Activated CD8-positive, alpha-beta T cell treated with anti-CD3 and anti-CD28 coated beads for 36 hours (primary cell): ENCODE measurements around the gene SCFD1. TPM values are rescaled to one million over a fixed set of nuclear protein-coding genes. Genes with fewer than 3 reads are reported as not detected.
A peak's percentile ranks its signal among the peaks of the same experiment; 100 is the strongest.

Experiments used
- ATAC-seq: fragments of 200-7000 bp; cut with Tn5 transposase; one replicate; pipeline ENCODE4 v1.10.0; 2021; ENCODE audit warnings: mild to moderate bottlenecking, moderate library complexity
- CTCF ChIA-PET: fragments of 350-600 bp; sonication (Branson Sonifier 250); formaldehyde crosslinking; loops from one replicate; lab custom pipeline; 2021; ENCODE audit warnings: antibody characterized with exemption; lab: Charles Lee
- POLR2A ChIA-PET: fragments of 350-600 bp; sonication (Branson Sonifier 250); formaldehyde crosslinking; loops from one replicate; lab custom pipeline; 2021; ENCODE audit warnings: antibody characterized with exemption; lab: Charles Lee
- DNase-seq: peaks from one replicate; pipeline ENCODE4 v3.0.0-alpha.2; 2020
- H3K27ac Mint-ChIP-seq: one replicate; pipeline ENCODE4 v1.8.0; 2021; ENCODE audit warnings: mild to moderate bottlenecking, mixed read lengths
- H3K27me3 Mint-ChIP-seq: one replicate; pipeline ENCODE4 v1.8.0; 2021; ENCODE audit warnings: mixed read lengths
- H3K36me3 Mint-ChIP-seq: one replicate; pipeline ENCODE4 v1.8.0; 2021; ENCODE audit warnings: low read depth, mixed read lengths
- H3K4me1 Mint-ChIP-seq: one replicate; pipeline ENCODE4 v1.8.0; 2021; ENCODE audit warnings: low read depth, mixed read lengths
- H3K4me3 Mint-ChIP-seq: one replicate; pipeline ENCODE4 v1.8.0; 2021; ENCODE audit warnings: mild to moderate bottlenecking, moderate library complexity, mixed read lengths
- H3K9me3 Mint-ChIP-seq: one replicate; pipeline ENCODE4 v1.8.0; 2021; ENCODE audit warnings: mixed read lengths
- CTCF ChIP-seq: fragments of 200-600 bp; IDR thresholded peaks from one replicate; pipeline ENCODE4 v1.8.0; 2022; ENCODE audit warnings: antibody characterized with exemption, mild to moderate bottlenecking
- intact Hi-C: fragments of 100-400 bp; cut with micrococcal nuclease; formaldehyde crosslinking; loops from one replicate; pipeline ENCODE4 v1.10.0; 2022
- total RNA-seq, 2 experiments: library from RNA; stranded (reverse); gene quantifications; one replicate each; pipeline ENCODE4 v1.2.3, GENCODE V29; 2021

Gene SCFD1
- total RNA-seq, 2 experiments from 2014 or later: 61.6 to 67.2 TPM

- POLR2A ChIA-PET: no interaction called here
- CTCF ChIA-PET: no interaction called here
- no peak for TF ChIP-seq CTCF
- no peak for ATAC-seq
- intact Hi-C loops: no loop called here
- no peaks in the 10 kb centered on the region for H3K27me3 Mint-ChIP-seq
- no peak overlapping the region for H3K4me3 Mint-ChIP-seq
- DNase-seq: no peak
- no peaks in the 10 kb centered on the region for H3K4me1 Mint-ChIP-seq
- H3K27ac Mint-ChIP-seq: no peak overlapping the region
- peaks cover 9% of the 10 kb centered on the region for H3K36me3 Mint-ChIP-seq
- no peaks in the 10 kb centered on the region for H3K9me3 Mint-ChIP-seq
Observed at GRCh38 chr14:30738978-30739377, 116.9 kb downstream of the SCFD1 start.

- TF ChIP-seq CTCF: no peak
- POLR2A ChIA-PET: no interaction called here
- no peak for ATAC-seq
- no peaks in the 10 kb centered on the region for H3K27me3 Mint-ChIP-seq
- no peaks in the 10 kb centered on the region for H3K4me1 Mint-ChIP-seq
- no peak overlapping the region for H3K27ac Mint-ChIP-seq
- intact Hi-C loops: no loop called here
- CTCF ChIA-PET: interaction anchor here (1.1 kb wide), 1 partner anchor 52 kb away, joined by 3 read pairs; no protein-coding TSS in a partner anchor
- H3K9me3 Mint-ChIP-seq: no peaks in the 10 kb centered on the region
- no peak for DNase-seq
- H3K4me3 Mint-ChIP-seq: no peak overlapping the region
- H3K36me3 Mint-ChIP-seq: no peaks in the 10 kb centered on the region
Observed at GRCh38 chr14:30748343-30748742, 126.2 kb downstream of the SCFD1 start.

- Mint-ChIP-seq H3K9me3 (no peaks in the 10 kb centered on the region), H3K27me3 (peaks cover 1% of the 10 kb centered on the region), H3K27ac (no peak overlapping the region), H3K36me3 (no peaks in the 10 kb centered on the region), H3K4me3 (no peak overlapping the region), H3K4me1 (no peaks in the 10 kb centered on the region)
- POLR2A ChIA-PET: no interaction called here
- CTCF ChIA-PET: interaction anchor here (1.0 kb wide), 1 partner anchor 126 kb away, joined by 3 read pairs; no protein-coding TSS in a partner anchor
- ATAC-seq (no peak), DNase-seq (peak; percentile 14)
- intact Hi-C loops: no loop called here
- no peak for TF ChIP-seq CTCF
Observed at GRCh38 chr14:30751646-30752416, 129.7 kb downstream of the SCFD1 start.

- Mint-ChIP-seq H3K9me3 (no peaks in the 10 kb centered on the region), H3K27ac (no peak overlapping the region), H3K27me3 (peaks cover 1% of the 10 kb centered on the region), H3K36me3 (no peaks in the 10 kb centered on the region), H3K4me1 (no peaks in the 10 kb centered on the region), H3K4me3 (no peak overlapping the region)
- ATAC-seq: no peak
- DNase-seq: no peak
- intact Hi-C loops: no loop called here
- ChIA-PET CTCF (interaction anchor here (1.0 kb wide), 1 partner anchor 121 kb away, joined by 3 read pairs; the partner anchor contains the start of gene COCH), POLR2A (no interaction called here)
- TF ChIP-seq CTCF: no peak
Observed at GRCh38 chr14:30753452-30753851, 131.3 kb downstream of the SCFD1 start.

- H3K9me3 Mint-ChIP-seq: no peaks in the 10 kb centered on the region
- POLR2A ChIA-PET: no interaction called here
- ATAC-seq (no peak), DNase-seq (no peak)
- H3K27ac Mint-ChIP-seq: no peak overlapping the region
- H3K36me3 Mint-ChIP-seq: no peaks in the 10 kb centered on the region
- no peaks in the 10 kb centered on the region for H3K4me1 Mint-ChIP-seq
- peaks cover 5% of the 10 kb centered on the region for H3K27me3 Mint-ChIP-seq
- H3K4me3 Mint-ChIP-seq: no peak overlapping the region
- no peak for TF ChIP-seq CTCF
- CTCF ChIA-PET: no interaction called here
- intact Hi-C loops: no loop called here
Observed at GRCh38 chr14:30754778-30755177, 132.7 kb downstream of the SCFD1 start.
